Transverse colon (tissue), 4 donors: ENCODE results near the gene NMT2.

Source experiments
- EP300 ChIP-seq: sonication (generic); formaldehyde crosslinking; IDR thresholded peaks from one replicate; pipeline ENCODE4 v1.6.1; 2017; ENCODE audit warnings: antibody characterized with exemption, low read depth
- POLR2A ChIP-seq: fragments of 450-650 bp; IDR thresholded peaks from one replicate; pipeline ENCODE4 v1.6.1; 2016; ENCODE audit warnings: antibody characterized with exemption, mild to moderate bottlenecking, moderate library complexity
- POLR2AphosphoS5 ChIP-seq, 3 donors: sonication (generic); formaldehyde crosslinking; IDR thresholded peaks; one replicate each; pipeline ENCODE4 v1.6.1; 2016; ENCODE audit warnings: antibody characterized with exemption in 3 of 3
- TF ChIP-seq, protein P1 (sequence below), 5 experiments: fragments of 200-600 bp in 3 of 5; fragments of 450-650 bp in 2 of 5; sonication (generic) in 3 of 5; IDR thresholded peaks; 1 replicate in 2 of 5; 2 replicates in 3 of 5; pipeline ENCODE4 v1.5.1; 2016 to 2017; ENCODE audit warnings: antibody characterized with exemption in 5 of 5, inconsistent platforms in 3 of 5, mild to moderate bottlenecking in 2 of 5, moderate library complexity in 1 of 5

DNA sequence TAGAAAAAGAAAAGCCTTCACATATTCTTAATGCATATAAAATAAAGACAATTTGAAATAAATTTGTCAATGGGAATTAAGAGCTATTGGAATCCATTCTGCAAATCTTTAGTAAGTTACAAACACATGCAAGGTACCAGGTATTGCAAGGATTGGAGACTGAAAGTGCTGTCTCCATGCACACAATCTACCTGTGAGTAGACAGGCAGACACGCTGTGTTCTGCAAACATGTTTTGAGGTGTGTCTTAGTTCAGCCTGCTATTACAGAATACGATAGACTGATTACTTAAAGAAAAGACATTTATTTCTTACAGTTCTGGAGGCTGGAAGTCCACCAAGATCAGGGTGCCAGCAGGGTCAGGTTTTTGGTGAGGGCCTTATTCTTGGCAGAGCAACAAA is 10.0 kb downstream of the NMT2 start:
- TF ChIP-seq, protein P1, sequence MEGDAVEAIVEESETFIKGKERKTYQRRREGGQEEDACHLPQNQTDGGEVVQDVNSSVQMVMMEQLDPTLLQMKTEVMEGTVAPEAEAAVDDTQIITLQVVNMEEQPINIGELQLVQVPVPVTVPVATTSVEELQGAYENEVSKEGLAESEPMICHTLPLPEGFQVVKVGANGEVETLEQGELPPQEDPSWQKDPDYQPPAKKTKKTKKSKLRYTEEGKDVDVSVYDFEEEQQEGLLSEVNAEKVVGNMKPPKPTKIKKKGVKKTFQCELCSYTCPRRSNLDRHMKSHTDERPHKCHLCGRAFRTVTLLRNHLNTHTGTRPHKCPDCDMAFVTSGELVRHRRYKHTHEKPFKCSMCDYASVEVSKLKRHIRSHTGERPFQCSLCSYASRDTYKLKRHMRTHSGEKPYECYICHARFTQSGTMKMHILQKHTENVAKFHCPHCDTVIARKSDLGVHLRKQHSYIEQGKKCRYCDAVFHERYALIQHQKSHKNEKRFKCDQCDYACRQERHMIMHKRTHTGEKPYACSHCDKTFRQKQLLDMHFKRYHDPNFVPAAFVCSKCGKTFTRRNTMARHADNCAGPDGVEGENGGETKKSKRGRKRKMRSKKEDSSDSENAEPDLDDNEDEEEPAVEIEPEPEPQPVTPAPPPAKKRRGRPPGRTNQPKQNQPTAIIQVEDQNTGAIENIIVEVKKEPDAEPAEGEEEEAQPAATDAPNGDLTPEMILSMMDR (IDR thresholded peaks at IDR 0.05) = no peak
- no peak for TF ChIP-seq POLR2A
- TF ChIP-seq POLR2AphosphoS5 (IDR thresholded peaks at IDR 0.05) = no peak
- TF ChIP-seq EP300 = no peak
